GM19395 (cell line): Measurements from ENCODE around the gene SPAG16.
"Not testable (repeated sequence)": the region's sequence is repeated elsewhere in the genome, so short reads cannot be mapped to it uniquely, and the experiment has no call there.

ENCODE experiments used
- ATAC-seq: cut with Tn5 transposase; IDR thresholded peaks from one replicate; pipeline ENCODE4 v1.9.1; 2021; ENCODE audit warnings: mild to moderate bottlenecking, moderate library complexity; ENCODE audit not compliant: unreplicated experiment

The SPAG16 gene

GRCh38 chr2:213266421-213266820 lies 17.8 kb upstream of the SPAG16 start:
- no peak for ATAC-seq

DNA sequence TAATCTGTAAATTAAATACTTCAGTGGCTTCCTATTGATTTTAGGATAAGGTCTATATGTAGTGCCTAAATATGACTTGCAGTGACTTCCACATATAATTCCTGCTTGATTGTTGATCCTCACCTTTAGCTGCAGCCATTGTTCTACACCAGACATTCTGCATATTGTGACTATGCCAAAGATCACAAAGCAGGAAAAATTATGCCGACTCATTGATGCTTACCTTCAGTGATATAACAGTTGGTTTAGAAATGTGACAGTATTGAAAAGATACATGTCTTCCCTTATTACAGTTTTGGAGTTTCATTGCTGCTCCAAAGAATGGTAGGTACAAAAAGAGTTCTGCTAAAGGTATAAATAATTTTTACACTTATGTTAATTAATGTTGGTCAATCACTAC lies 12.3 kb upstream of the SPAG16 start:
- ATAC-seq = no peak

GRCh38 chr2:213274143-213274542 lies 10.1 kb upstream of the SPAG16 start:
- ATAC-seq = no peak

- ATAC-seq = no peak
These were observed 9.0 kb upstream of the SPAG16 start for GRCh38 chr2:213275265-213275664.

DNA sequence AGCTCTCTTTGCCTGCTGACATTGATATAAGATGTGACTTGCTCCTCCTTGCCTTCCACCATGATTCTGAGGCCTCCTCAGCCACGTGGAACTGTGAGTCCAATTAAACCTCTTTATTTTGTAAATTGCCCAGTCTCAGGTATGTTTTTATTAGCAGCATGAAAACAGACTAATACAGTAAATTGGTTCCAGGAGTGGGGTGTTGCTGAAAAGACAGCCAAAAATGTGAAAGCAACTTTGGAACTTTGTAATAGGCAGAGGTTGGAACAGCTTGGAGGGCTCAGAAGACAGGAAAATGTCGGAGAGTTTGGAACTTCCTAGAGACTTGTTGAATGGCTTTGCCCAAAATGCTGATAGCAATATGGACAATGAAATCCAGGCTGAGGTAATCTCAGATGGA lies 7.1 kb upstream of the SPAG16 start:
- ATAC-seq = not testable (repeated sequence)

DNA sequence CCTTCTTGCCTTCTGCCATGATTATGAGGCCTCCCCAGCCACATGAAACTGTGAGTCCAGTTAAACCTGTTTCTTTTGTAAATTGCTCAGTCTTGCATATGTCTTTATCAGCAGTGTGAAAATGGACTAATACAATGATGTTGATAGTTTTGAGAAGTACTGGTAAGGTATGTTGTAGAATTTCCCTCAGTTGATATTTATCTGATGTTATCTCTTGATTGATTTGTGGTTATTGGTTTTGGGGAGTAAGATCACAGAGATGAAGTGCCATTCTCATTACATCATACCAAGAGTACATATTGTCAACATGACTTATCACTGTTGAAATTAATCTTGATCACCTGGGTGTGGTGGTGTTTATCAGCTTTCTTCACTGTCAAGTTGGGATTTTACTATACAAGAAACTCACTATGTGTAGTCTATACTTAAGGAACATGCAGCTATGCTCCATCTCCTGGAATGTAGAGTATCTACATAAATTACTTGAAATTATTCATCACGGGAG lies 5.1 kb upstream of the SPAG16 start:
- no peak for ATAC-seq

GRCh38 chr2:213279971-213280370 lies 4.3 kb upstream of the SPAG16 start:
- no peak for ATAC-seq

DNA sequence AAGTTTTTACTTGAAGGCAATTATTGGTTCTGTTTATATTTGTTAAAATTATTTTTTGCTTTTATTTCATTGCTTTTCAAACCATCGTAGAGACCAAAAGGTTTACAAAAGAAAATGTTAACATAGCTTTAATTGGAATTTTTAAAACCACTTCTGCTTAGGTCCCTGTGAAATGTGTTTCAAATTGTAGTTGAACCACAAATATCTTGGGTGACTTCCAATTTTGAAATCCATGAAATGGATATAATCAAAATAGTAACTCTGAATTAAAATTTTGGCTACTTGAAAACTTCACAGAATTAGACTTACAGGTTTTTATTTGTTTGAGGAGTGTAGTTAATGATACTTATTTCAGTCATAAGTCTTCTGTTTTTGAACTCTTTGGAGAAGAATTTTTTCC lies 3.1 kb upstream of the SPAG16 start:
- ATAC-seq = no peak

DNA sequence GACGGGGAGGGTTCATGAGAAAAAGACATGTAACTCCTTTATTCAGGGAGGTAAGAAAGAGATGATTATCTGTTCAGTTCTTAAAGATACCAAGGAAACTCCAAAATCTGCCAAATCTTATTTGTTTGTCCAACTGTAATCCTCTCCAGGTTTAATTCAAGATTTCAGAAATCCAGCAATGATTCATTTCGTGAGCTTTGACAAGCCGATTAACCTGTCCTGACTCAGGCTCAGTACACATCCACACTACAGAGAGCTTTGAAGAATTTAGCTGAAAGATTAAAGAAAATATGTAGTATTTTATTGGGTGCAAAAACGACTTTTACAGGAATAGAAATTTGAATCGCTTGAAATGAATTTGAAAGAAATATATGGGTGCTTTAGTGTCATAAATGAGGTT lies 1.1 kb downstream of the SPAG16 start:
- no peak for ATAC-seq

GRCh38 chr2:213286161-213286560 lies 1.9 kb downstream of the SPAG16 start:
- ATAC-seq = no peak

DNA sequence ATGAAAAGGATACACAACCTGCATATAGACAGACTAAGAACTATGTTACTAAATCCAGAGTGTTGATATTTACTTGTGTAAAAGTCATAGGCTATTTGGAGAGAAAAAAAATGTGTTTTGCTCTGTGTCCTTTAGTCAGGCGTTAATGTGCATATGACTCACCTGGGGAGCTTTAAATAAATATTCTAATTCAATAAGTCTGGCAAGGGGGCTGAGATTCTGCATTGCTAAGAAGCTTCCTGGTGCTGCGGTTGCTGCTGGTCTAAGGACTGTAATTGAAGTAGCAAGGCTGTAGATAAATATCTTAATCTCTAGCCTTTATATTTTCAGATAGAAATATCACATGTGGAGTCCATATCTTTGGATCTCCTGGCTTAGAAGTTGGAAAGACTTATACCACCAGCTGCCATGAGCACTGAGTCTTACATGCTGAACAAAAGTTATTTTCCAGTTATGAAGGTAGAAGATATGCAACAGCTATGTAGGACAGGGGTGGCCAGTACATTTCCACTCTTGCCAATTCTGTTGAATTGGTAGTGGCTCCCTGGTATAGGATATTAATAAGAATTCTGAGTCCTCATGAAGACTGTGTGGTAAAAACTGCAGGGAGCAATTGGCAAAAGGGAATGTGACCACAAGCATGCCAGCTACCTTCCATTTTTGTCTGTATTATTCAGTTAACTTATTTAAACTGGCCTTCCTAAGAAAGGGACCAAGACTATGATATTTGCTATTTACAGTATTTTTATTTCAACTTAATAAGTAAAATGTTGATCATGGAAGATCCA lies 4.8 kb downstream of the SPAG16 start:
- ATAC-seq = no peak

- ATAC-seq = no peak
These were observed 6.2 kb downstream of the SPAG16 start for GRCh38 chr2:213290501-213290900.

DNA sequence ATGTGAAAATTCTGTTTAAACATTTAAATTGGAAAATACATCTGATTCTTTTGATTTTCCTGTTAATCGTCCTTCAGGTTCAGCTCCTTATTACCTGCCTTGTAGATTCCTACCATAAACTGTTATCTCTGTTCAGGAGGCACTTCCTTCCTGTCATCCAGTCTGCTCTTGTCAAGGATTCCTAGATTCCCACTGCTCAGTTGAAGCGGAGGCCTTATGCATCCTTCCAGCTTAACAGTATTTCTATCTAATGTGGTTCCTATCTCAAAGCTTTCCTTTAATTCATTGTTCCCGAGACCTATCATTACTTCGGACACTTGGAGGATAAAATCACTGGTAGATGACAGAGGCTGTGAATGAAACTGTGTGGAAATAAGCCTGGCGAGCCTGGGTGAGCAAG lies 12.0 kb downstream of the SPAG16 start:
- ATAC-seq = no peak

- ATAC-seq = no peak
These were observed 22.2 kb downstream of the SPAG16 start for GRCh38 chr2:213306316-213306942.

- ATAC-seq = peak; percentile 76
These were observed 31.1 kb downstream of the SPAG16 start for GRCh38 chr2:213315168-213315876.

DNA sequence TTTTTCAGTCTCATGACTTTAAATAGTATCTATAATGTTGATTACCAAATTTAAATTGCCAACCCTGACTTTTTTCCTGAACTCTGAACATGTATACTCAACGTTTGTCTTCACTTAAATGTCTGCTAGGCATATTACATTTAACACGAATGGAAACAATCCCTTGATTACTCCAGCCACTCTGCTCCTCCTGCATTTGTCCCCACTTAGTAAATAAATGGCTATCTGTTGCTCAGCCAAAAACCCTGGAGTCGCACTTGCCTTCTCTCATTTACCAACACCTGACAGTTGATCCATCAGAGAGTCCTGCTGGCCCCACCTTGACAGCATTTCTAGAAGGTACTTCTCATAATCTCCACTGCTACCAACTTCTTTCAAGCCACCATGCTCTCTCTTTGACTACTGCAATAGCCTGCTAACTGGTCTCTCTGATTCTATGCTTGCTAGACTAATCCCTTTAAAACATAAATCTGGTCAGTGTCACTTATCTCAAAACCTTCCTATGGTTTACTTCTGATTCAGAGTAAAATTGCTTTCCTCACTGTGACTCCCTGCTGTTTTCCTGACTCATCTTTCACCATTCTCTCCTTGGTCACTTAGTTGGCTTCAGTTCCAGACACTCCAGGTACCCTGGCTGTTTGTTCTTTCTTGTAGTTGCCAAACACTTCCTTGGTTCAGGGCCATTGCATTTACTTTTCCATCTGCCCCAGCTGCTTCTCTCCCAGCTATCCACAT lies 31.9 kb downstream of the SPAG16 start:
- ATAC-seq = no peak

GRCh38 chr2:213317929-213318328 lies 33.7 kb downstream of the SPAG16 start:
- ATAC-seq = no peak

- no peak for ATAC-seq
These were observed 36.3 kb downstream of the SPAG16 start for GRCh38 chr2:213320604-213321003.

- no peak for ATAC-seq
These were observed 52.0 kb downstream of the SPAG16 start for GRCh38 chr2:213336253-213336770.

- no peak for ATAC-seq
These were observed 69.2 kb downstream of the SPAG16 start for GRCh38 chr2:213353419-213353818.

DNA sequence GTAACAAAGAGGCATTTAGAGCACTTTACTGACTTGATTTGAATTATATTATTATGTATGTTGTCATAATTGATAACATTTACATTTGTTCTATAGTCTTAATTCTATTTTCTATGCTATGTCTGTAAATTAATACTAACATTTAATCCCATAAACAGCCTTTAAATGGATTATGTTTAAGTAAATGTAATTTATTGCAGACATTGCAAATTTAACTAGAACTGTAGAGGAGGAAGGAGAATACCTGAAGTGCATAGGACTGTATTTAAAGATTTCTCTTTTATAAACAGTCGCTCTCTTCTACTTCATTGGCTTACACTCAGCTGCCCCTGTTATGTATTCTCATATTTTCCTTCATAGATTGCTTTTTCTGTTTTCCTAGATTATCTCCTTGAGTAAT lies 92.4 kb downstream of the SPAG16 start:
- ATAC-seq = no peak
